ENCODE measurements around the gene TEAD4.

- no peak for TF ChIP-seq TCF7L2 (IDR thresholded peaks at IDR 0.05; ENCODE audit: borderline replicate concordance, extremely low read depth, insufficient read depth, insufficient read length)
- no peak for TF ChIP-seq POLR2AphosphoS5 (IDR thresholded peaks at IDR 0.05; ENCODE audit: low read depth, low read length)
These were observed 83.2 kb downstream of the TEAD4 start for GRCh38 chr12:3042394-3042793.
